GM19468 (cell line): ENCODE measurements around the gene RAD51AP1.
A peak's percentile ranks its signal among the peaks of the same experiment; 100 is the strongest.

Experiments
- ATAC-seq: cut with Tn5 transposase; IDR thresholded peaks from one replicate; pipeline ENCODE4 v1.9.1; 2021; ENCODE audit warnings: mild to moderate bottlenecking, moderate library complexity, moderate number of reproducible peaks; ENCODE audit not compliant: unreplicated experiment; ENCODE audit errors: extremely low read depth

Gene RAD51AP1

GRCh38 chr12:4587108-4587507 is 48.4 kb downstream of the RAD51AP1 start:
- no peak for ATAC-seq

DNA sequence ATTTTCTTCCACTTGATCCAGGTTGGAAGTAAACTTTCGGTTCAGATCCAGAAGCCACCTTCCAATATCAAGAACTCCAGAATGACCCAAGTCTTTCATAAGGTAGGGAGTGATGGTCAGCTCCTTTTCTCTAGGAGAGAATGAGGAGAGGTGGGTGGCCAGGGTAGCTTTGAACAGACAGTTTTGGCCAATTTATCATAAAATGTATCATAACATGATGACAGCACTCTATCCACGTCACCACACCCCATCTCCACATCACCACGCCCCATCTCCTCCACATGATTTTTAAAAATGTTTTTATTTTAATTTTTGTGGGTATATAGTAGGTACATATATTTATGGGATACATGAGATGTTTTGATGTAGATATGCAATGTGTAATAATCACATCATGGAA is 50.2 kb downstream of the RAD51AP1 start:
- no peak for ATAC-seq

DNA sequence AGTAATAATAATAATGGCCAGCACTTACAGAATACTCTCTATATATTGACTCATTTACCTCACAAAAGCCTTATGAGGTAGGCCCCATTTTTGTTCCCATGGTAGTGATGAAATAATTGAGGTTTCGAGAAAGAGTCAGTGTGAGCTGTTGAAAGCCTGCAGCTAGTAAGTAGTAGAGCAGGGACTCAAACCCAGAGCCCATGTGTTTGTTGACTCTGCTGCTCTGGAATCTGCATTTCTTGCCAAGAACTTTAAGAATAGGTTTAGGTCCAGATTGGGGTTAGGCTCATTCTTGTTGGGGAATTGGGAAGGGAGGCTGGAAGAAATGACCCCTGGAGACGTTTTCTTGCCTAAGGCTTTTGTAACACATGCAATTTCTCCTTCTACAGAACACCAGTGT is 51.3 kb downstream of the RAD51AP1 start:
- no peak for ATAC-seq

DNA sequence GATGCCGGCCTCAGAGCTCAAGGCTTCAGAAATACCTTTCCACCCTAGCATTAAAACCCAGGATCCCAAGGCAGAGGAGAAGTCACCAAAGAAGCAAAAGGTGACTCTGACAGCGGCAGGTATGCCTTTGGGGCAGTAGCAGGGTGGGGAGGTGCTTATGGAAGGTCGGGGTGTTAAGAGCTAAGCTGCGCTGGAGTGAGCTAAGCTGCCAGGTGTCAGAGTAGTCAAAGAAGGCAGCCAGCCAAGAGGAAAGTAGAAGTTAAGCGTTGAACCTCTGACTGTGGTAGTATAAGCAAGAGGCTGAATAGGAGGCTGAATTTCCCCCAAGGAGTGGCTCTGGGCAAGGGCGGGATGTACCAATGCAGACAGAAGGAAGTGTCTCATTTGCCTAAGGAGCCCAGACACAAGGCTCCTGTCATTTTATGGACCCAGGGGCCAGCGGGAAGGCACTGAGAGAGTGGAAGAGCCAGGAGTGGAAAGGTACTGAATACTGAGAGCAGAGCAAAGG is 52.5 kb downstream of the RAD51AP1 start:
- no peak for ATAC-seq

DNA sequence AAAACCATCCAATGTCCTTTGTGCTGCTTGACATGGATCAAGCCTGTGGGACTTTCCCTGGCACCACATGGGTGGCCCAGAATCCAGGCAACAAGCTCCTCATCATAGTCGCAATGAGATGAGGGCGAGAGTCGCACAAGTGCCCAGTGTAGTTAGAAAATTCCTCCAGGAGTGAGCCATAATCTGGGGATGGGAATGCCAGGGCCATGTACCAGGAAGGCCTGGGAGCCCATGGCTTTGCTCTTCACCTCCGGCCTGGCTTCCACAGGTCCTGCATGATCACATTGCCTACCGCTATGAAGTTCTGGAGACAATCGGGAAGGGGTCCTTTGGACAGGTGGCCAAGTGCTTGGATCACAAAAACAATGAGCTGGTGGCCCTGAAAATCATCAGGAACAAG is 57.2 kb downstream of the RAD51AP1 start:
- ATAC-seq: no peak

DNA sequence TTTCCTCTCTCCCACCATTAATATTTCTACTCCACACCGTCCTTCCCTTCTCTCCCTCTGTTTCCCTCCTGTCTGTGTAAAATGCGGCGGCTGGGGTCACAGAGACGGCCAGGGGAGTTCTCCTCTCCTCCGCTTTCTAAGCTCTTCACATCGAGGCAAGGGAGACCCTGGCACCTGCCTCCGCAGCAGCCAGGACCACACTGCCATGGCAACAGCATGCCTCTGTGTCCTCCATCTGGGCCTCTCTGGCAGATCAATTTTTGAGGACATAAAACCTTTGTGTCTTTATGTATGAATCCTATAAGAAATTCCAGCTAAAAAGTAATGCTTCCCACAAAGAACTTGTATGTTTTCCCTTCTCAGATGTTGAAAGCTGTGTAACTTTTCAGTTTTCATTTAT is 64.7 kb downstream of the RAD51AP1 start:
- no peak for ATAC-seq

GRCh38 chr12:4603946-4604345 is 65.3 kb downstream of the RAD51AP1 start:
- ATAC-seq: no peak

DNA sequence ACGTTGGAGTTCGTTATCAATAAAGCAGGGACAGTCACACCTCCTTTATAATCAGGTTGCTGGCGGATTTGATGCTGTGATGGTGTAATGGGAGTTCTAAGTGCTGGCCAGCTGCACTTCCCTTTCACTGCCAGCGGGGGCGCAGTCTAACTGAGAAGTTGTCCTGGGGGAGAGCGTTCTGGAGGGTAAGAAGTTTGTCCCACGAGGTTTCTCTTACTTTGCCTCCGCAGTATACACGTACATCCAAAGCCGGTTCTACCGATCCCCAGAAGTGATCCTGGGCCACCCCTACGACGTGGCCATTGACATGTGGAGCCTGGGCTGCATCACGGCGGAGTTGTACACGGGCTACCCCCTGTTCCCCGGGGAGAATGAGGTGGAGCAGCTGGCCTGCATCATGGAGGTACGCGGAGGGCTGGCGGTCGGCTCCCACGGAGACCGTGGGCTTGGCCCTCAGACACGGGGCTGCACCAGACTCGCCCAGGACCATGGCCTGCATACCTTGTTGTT is 66.0 kb downstream of the RAD51AP1 start:
- ATAC-seq: peak; percentile 48

GRCh38 chr12:4607056-4607455 is 68.4 kb downstream of the RAD51AP1 start:
- no peak for ATAC-seq

DNA sequence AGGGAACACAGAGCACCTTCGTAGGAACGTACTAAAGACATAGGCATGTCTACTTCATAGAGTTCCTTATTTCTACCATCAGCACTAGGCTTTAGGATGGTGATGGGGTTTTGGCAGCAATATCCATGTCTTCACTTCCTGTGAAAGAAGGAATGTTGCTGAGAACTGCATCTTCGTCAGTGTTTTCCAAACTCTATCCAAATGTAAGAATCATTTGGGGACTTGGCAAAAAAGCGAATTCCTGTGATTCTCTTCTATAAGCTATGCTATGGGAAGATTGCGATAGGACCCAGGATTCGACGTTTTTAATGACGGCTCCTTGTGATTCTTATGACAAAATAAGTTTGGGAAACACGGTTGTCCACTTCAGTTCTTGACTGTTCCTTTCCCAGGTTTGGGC is 70.4 kb downstream of the RAD51AP1 start:
- ATAC-seq: no peak
